BLaER1 treated with 17β-estradiol and CSF1 and Interleukin-3, amounts not matched to agents 10 nM and 100 nM (cell line): ENCODE measurements around the gene TGFBR2.

Experiments
- H3K27ac ChIP-seq, 11 experiments: shearing (Covaris generic); formaldehyde crosslinking; 2 replicates each; pipeline ENCODE4 v1.8.1; 2022
- H3K27me3 ChIP-seq, 11 experiments: shearing (Covaris generic); formaldehyde crosslinking; 2 replicates each; pipeline ENCODE4 v1.8.1; 2022
- H3K36me3 ChIP-seq, 11 experiments: shearing (Covaris generic); formaldehyde crosslinking; 2 replicates each; pipeline ENCODE4 v1.8.1; 2022
- H3K4me1 ChIP-seq, 10 experiments: shearing (Covaris generic); formaldehyde crosslinking; 2 replicates each; pipeline ENCODE4 v1.8.1; 2022
- H3K4me2 ChIP-seq, 11 experiments: shearing (Covaris generic); formaldehyde crosslinking; 2 replicates each; pipeline ENCODE4 v1.8.1; 2022
- H3K4me3 ChIP-seq, 10 experiments: shearing (Covaris generic); formaldehyde crosslinking; 2 replicates each; pipeline ENCODE4 v1.8.1; 2022
- H3K9ac ChIP-seq, 11 experiments: shearing (Covaris generic); formaldehyde crosslinking; 2 replicates each; pipeline ENCODE4 v1.8.1; 2022
- H3K9me3 ChIP-seq, 11 experiments: shearing (Covaris generic); formaldehyde crosslinking; replicated peaks in 1 of 11; 2 replicates each; pipeline ENCODE4 v1.8.1; 2022
- H4K20me1 ChIP-seq, 11 experiments: shearing (Covaris generic); formaldehyde crosslinking; 2 replicates each; pipeline ENCODE4 v1.8.1; 2022
- Cebpa-rat ChIP-seq, 11 experiments: shearing (Covaris generic); IDR thresholded peaks; 2 replicates each; pipeline ENCODE4 v1.8.1; 2022

The TGFBR2 gene

GRCh38 chr3:30672959-30673358 is 66.6 kb downstream of the TGFBR2 start:
- peaks cover 0 to 67% (median 8%) of the 10 kb centered on the region in 11 experiments; a peak in 7 of 22 replicates for H4K20me1 ChIP-seq
- H3K4me2 ChIP-seq: peak overlapping the region in 3 of 11 experiments; percentile 2 to 64 (median 27); a peak in 3 of 22 replicates
- H3K9me3 ChIP-seq: peaks cover 0 to 18% (median 0%) of the 10 kb centered on the region in 11 experiments; a peak in 4 of 22 replicates
- peak overlapping the region in 6 of 11 experiments; percentile 9 to 49 (median 38); a peak in 7 of 22 replicates for H3K27ac ChIP-seq
- peaks cover 97 to 100% (median 100%) of the 10 kb centered on the region in 11 experiments for H3K36me3 ChIP-seq
- no peak overlapping the region for H3K4me3 ChIP-seq
- H3K27me3 ChIP-seq: no peaks in the 10 kb centered on the region
- H3K4me1 ChIP-seq: peaks cover 15 to 59% (median 38%) of the 10 kb centered on the region in 10 experiments
- TF ChIP-seq Cebpa-rat (IDR thresholded peaks at IDR 0.05): no peak
- no peak overlapping the region for H3K9ac ChIP-seq

- TF ChIP-seq Cebpa-rat (IDR thresholded peaks at IDR 0.05): no peak
- peaks cover 0 to 63% (median 8%) of the 10 kb centered on the region in 11 experiments; a peak in 7 of 22 replicates for H4K20me1 ChIP-seq
- peaks cover 12 to 59% (median 39%) of the 10 kb centered on the region in 10 experiments; a peak in 19 of 20 replicates for H3K4me1 ChIP-seq
- peak overlapping the region in 6 of 11 experiments; percentile 1 to 64 (median 28); a peak in 6 of 22 replicates for H3K4me2 ChIP-seq
- no peaks in the 10 kb centered on the region for H3K27me3 ChIP-seq
- H3K9ac ChIP-seq: no peak overlapping the region
- no peak overlapping the region for H3K4me3 ChIP-seq
- H3K36me3 ChIP-seq: peaks cover 97 to 100% (median 100%) of the 10 kb centered on the region in 11 experiments
- peak overlapping the region in 7 of 11 experiments; percentile 11 to 49 (median 31); a peak in 9 of 22 replicates for H3K27ac ChIP-seq
- H3K9me3 ChIP-seq: peaks cover 0 to 12% (median 0%) of the 10 kb centered on the region in 11 experiments; a peak in 4 of 22 replicates
Observed at GRCh38 chr3:30673425-30674341, 67.3 kb downstream of the TGFBR2 start.

GRCh38 chr3:30675006-30675405 is 68.6 kb downstream of the TGFBR2 start:
- peaks cover 0 to 72% (median 11%) of the 10 kb centered on the region in 11 experiments; a peak in 8 of 22 replicates for H4K20me1 ChIP-seq
- no peak for TF ChIP-seq Cebpa-rat (IDR thresholded peaks at IDR 0.05)
- peaks cover 95 to 98% (median 98%) of the 10 kb centered on the region in 11 experiments for H3K36me3 ChIP-seq
- H3K4me2 ChIP-seq: peak overlapping the region in 4 of 11 experiments; percentile 13 to 27 (median 16); a peak in 2 of 22 replicates
- H3K4me1 ChIP-seq: peaks cover 15 to 73% (median 47%) of the 10 kb centered on the region in 10 experiments
- peak overlapping the region in 1 of 11 experiments; percentile 29; a peak in 2 of 22 replicates for H3K27ac ChIP-seq
- peaks cover 0 to 6% (median 0%) of the 10 kb centered on the region in 11 experiments; a peak in 2 of 22 replicates for H3K9me3 ChIP-seq
- no peak overlapping the region for H3K9ac ChIP-seq
- no peaks in the 10 kb centered on the region for H3K27me3 ChIP-seq
- no peak overlapping the region for H3K4me3 ChIP-seq

GRCh38 chr3:30675774-30676173 is 69.4 kb downstream of the TGFBR2 start:
- Histone ChIP-seq H3K27me3 (no peaks in the 10 kb centered on the region), H3K4me1 (peaks cover 18 to 79% (median 50%) of the 10 kb centered on the region in 10 experiments), H3K27ac (no peak overlapping the region), H3K4me3 (no peak overlapping the region), H3K9me3 (peaks cover 0 to 6% (median 0%) of the 10 kb centered on the region in 11 experiments; a peak in 2 of 22 replicates), H3K36me3 (peaks cover 89 to 94% (median 92%) of the 10 kb centered on the region in 11 experiments), H4K20me1 (peaks cover 0 to 66% (median 11%) of the 10 kb centered on the region in 11 experiments; a peak in 8 of 22 replicates), H3K9ac (no peak overlapping the region), H3K4me2 (no peak overlapping the region)
- no peak for TF ChIP-seq Cebpa-rat (IDR thresholded peaks at IDR 0.05)

- Histone ChIP-seq H3K27me3 (no peaks in the 10 kb centered on the region), H3K27ac (peak overlapping the region in 1 of 11 experiments; percentile 26; a peak in 1 of 22 replicates), H4K20me1 (peaks cover under 1 to 66% (median 17%) of the 10 kb centered on the region in 11 experiments; a peak in 13 of 22 replicates), H3K9me3 (peaks cover 0 to 6% (median 0%) of the 10 kb centered on the region in 11 experiments; a peak in 2 of 22 replicates), H3K4me1 (peaks cover 27 to 88% (median 59%) of the 10 kb centered on the region in 10 experiments), H3K36me3 (peaks cover 85 to 93% (median 92%) of the 10 kb centered on the region in 11 experiments), H3K9ac (no peak overlapping the region), H3K4me3 (no peak overlapping the region), H3K4me2 (peak overlapping the region in 3 of 11 experiments; percentile 17 to 25 (median 21); a peak in 4 of 22 replicates)
- TF ChIP-seq Cebpa-rat (IDR thresholded peaks at IDR 0.05): no peak
Observed at GRCh38 chr3:30676424-30677346, 70.3 kb downstream of the TGFBR2 start.

GRCh38 chr3:30677347-30677685 is 70.9 kb downstream of the TGFBR2 start:
- Histone ChIP-seq H3K36me3 (peaks cover 79 to 93% (median 92%) of the 10 kb centered on the region in 11 experiments), H3K9ac (no peak overlapping the region), H3K4me3 (no peak overlapping the region), H3K9me3 (peaks cover 0 to 6% (median 0%) of the 10 kb centered on the region in 11 experiments; a peak in 1 of 22 replicates), H3K27me3 (no peaks in the 10 kb centered on the region), H3K4me1 (peaks cover 33 to 91% (median 65%) of the 10 kb centered on the region in 10 experiments), H4K20me1 (peaks cover 5 to 66% (median 24%) of the 10 kb centered on the region in 11 experiments; a peak in 14 of 22 replicates), H3K4me2 (peak overlapping the region in 3 of 11 experiments; percentile 17 to 23 (median 21); a peak in 3 of 22 replicates), H3K27ac (no peak overlapping the region)
- no peak for TF ChIP-seq Cebpa-rat (IDR thresholded peaks at IDR 0.05)

GRCh38 chr3:30679045-30679444 is 72.6 kb downstream of the TGFBR2 start:
- H3K27ac ChIP-seq: peak overlapping the region in 4 of 11 experiments; percentile 11 to 20 (median 17); a peak in 2 of 22 replicates

More at GRCh38 chr3:30679045-30679444, 72.6 kb downstream of the TGFBR2 start:
- Histone ChIP-seq H3K4me3 (no peak overlapping the region), H3K36me3 (peaks cover 74 to 93% (median 92%) of the 10 kb centered on the region in 11 experiments), H3K9ac (no peak overlapping the region), H3K4me1 (peaks cover 45 to 91% (median 65%) of the 10 kb centered on the region in 10 experiments), H3K27me3 (no peaks in the 10 kb centered on the region), H4K20me1 (peaks cover 5 to 66% (median 30%) of the 10 kb centered on the region in 11 experiments; a peak in 15 of 22 replicates), H3K9me3 (peaks cover 0 to 6% (median 0%) of the 10 kb centered on the region in 11 experiments; a peak in 1 of 22 replicates), H3K4me2 (peak overlapping the region; percentile 4 to 40 (median 24); a peak in 12 of 22 replicates)
- TF ChIP-seq Cebpa-rat (IDR thresholded peaks at IDR 0.05): no peak
